C4-2B (cell line): ENCODE results near the gene SEMA5A.

Source experiments
- CTCF ChIP-seq: fragments of 450-650 bp; conservative IDR thresholded peaks from 2 replicates; pipeline ENCODE4 v1.5.1; 2017; ENCODE audit warnings: mild to moderate bottlenecking
- ZFX ChIP-seq: fragments of 450-650 bp; IDR thresholded peaks from 2 replicates; pipeline ENCODE4 v1.6.1; 2017

GRCh38 chr5:9249231-9249630, 296.6 kb downstream of the SEMA5A start:
- TF ChIP-seq CTCF: no peak
- TF ChIP-seq ZFX: no peak
